ENCODE results near the gene EPN1. TPM values are rescaled to one million over a fixed set of nuclear protein-coding genes. Genes with fewer than 3 reads are reported as not detected.

EPN1 gene
- total RNA-seq: 46.1 TPM
- polyA plus RNA-seq: 1 to 10 TPM; 6.3 to 8.3 (median 7.6) TPM

- H3K36me3 Mint-ChIP-seq: peaks cover 26% of the 10 kb centered on the region
These were observed at the start of gene EPN1 for GRCh38 chr19:55674841-55675660. EPN1 (plus strand) TSS chr19:55675226; CDS start chr19:55678628, 3,402 bp downstream.

GRCh38 chr19:55626350-55626749 is 48.7 kb upstream of the EPN1 start:
- Histone ChIP-seq H3K4me1 (ENCODE audit: control insufficient read depth, insufficient read depth, low read length, poor library complexity, severe bottlenecking) (peaks cover 33% of the 10 kb centered on the region), H3K36me3 (ENCODE audit: control insufficient read depth, insufficient read depth, low read length) (no peaks in the 10 kb centered on the region), H3K27me3 (ENCODE audit: control insufficient read depth, insufficient read depth, low read length) (no peaks in the 10 kb centered on the region), H3K27ac (ENCODE audit: insufficient read depth, low read length, poor library complexity, severe bottlenecking) (peak overlapping the region; percentile 76), H3K4me3 (ENCODE audit: low read depth, low read length) (peak overlapping the region; percentile 65), H3K9me3 (ENCODE audit: control insufficient read depth in 2 of 2, low read length in 2 of 2) (no peaks in the 10 kb centered on the region)
- Mint-ChIP-seq H3K9me3 (no peaks in the 10 kb centered on the region), H3K4me1 (peaks cover 17 to 38% (median 25%) of the 10 kb centered on the region in 4 donors), H3K4me3 (peak overlapping the region; percentile 75 to 87 (median 80)), H3K27me3 (no peaks in the 10 kb centered on the region), H3K36me3 (no peaks in the 10 kb centered on the region), H3K27ac (peak overlapping the region; percentile 85 to 93 (median 92))
- ATAC-seq (ENCODE audit: low read depth in 2 of 2) (peak; percentile 25 to 29), DNase-seq (peak; percentile 47 to 80 (median 72))

More at GRCh38 chr19:55674841-55675660, at the start of gene EPN1:
- Histone ChIP-seq H3K4me1 (ENCODE audit: control insufficient read depth, insufficient read depth, low read length, poor library complexity, severe bottlenecking) (peaks cover 41% of the 10 kb centered on the region), H3K36me3 (ENCODE audit: control insufficient read depth, insufficient read depth, low read length) (peaks cover 44% of the 10 kb centered on the region), H3K9me3 (ENCODE audit: control insufficient read depth in 2 of 2, low read length in 2 of 2) (no peaks in the 10 kb centered on the region), H3K4me3 (ENCODE audit: low read depth, low read length) (peak within 1 kb of the TSS; percentile 95), H3K27me3 (ENCODE audit: control insufficient read depth, insufficient read depth, low read length) (no peaks in the 10 kb centered on the region), H3K27ac (ENCODE audit: insufficient read depth, low read length, poor library complexity, severe bottlenecking) (peak within 1 kb of the TSS; percentile 85)
- peak; percentile 93 to 95 for ATAC-seq (ENCODE audit: low read depth in 2 of 2)
- peak within 1 kb of the TSS; percentile 92 to 97 (median 96) for H3K27ac Mint-ChIP-seq
- H3K4me3 Mint-ChIP-seq: peak within 1 kb of the TSS; percentile 94 to 100 (median 99)
- peaks cover 19 to 78% (median 31%) of the 10 kb centered on the region in 4 donors for H3K4me1 Mint-ChIP-seq
- peaks cover 0 to 3% (median 0%) of the 10 kb centered on the region in 7 donors for H3K9me3 Mint-ChIP-seq
- no peaks in the 10 kb centered on the region for H3K27me3 Mint-ChIP-seq
- DNase-seq: peak; percentile 97 to 98 (median 98)

- H3K27ac Mint-ChIP-seq: peak overlapping the region in 2 of 3 donors; percentile 6 to 72
- H3K27me3 Mint-ChIP-seq: peaks cover 6% of the 10 kb centered on the region
- Histone ChIP-seq H3K27me3 (ENCODE audit: control insufficient read depth, insufficient read depth, low read length) (no peaks in the 10 kb centered on the region), H3K4me3 (ENCODE audit: low read depth, low read length) (peak overlapping the region; percentile 4), H3K36me3 (ENCODE audit: control insufficient read depth, insufficient read depth, low read length) (no peaks in the 10 kb centered on the region), H3K4me1 (ENCODE audit: control insufficient read depth, insufficient read depth, low read length, poor library complexity, severe bottlenecking) (peaks cover 42% of the 10 kb centered on the region), H3K27ac (ENCODE audit: insufficient read depth, low read length, poor library complexity, severe bottlenecking) (peak overlapping the region; percentile 54), H3K9me3 (ENCODE audit: control insufficient read depth in 2 of 2, low read length in 2 of 2) (no peaks in the 10 kb centered on the region)
- H3K4me3 Mint-ChIP-seq: peak overlapping the region; percentile 0 to 81 (median 48)
- peaks cover 14 to 45% (median 35%) of the 10 kb centered on the region in 4 donors for H3K4me1 Mint-ChIP-seq
- ATAC-seq (ENCODE audit: low read depth in 2 of 2) (peak; percentile 48 to 55), DNase-seq (peak; percentile 83 to 96 (median 86))
- H3K9me3 Mint-ChIP-seq: no peaks in the 10 kb centered on the region
- peaks cover 19% of the 10 kb centered on the region for H3K36me3 Mint-ChIP-seq
These were observed 42.6 kb upstream of the EPN1 start for GRCh38 chr19:55632463-55632834.

- Histone ChIP-seq H3K4me3 (ENCODE audit: low read depth, low read length) (no peak overlapping the region), H3K4me1 (ENCODE audit: control insufficient read depth, insufficient read depth, low read length, poor library complexity, severe bottlenecking) (peaks cover 47% of the 10 kb centered on the region), H3K27me3 (ENCODE audit: control insufficient read depth, insufficient read depth, low read length) (no peaks in the 10 kb centered on the region), H3K27ac (ENCODE audit: insufficient read depth, low read length, poor library complexity, severe bottlenecking) (peak overlapping the region; percentile 100), H3K36me3 (ENCODE audit: control insufficient read depth, insufficient read depth, low read length) (no peaks in the 10 kb centered on the region), H3K9me3 (ENCODE audit: control insufficient read depth in 2 of 2, low read length in 2 of 2) (no peaks in the 10 kb centered on the region)
- Mint-ChIP-seq H3K9me3 (no peaks in the 10 kb centered on the region), H3K4me3 (peak overlapping the region in 3 of 4 donors; percentile 81 to 98 (median 96)), H3K4me1 (peaks cover 14 to 56% (median 41%) of the 10 kb centered on the region in 4 donors), H3K36me3 (peaks cover 24% of the 10 kb centered on the region), H3K27ac (peak overlapping the region in 2 of 3 donors; percentile 26 to 100), H3K27me3 (peaks cover 11% of the 10 kb centered on the region)
- ATAC-seq (ENCODE audit: low read depth in 2 of 2) (no peak), DNase-seq (no peak)
These were observed 41.2 kb upstream of the EPN1 start for GRCh38 chr19:55633861-55634260.

GRCh38 chr19:55635334-55635717 is 39.7 kb upstream of the EPN1 start:
- H3K36me3 Mint-ChIP-seq: peaks cover 28% of the 10 kb centered on the region
- Histone ChIP-seq H3K4me3 (ENCODE audit: low read depth, low read length) (peak overlapping the region; percentile 96), H3K27me3 (ENCODE audit: control insufficient read depth, insufficient read depth, low read length) (no peaks in the 10 kb centered on the region), H3K4me1 (ENCODE audit: control insufficient read depth, insufficient read depth, low read length, poor library complexity, severe bottlenecking) (peaks cover 61% of the 10 kb centered on the region), H3K9me3 (ENCODE audit: control insufficient read depth in 2 of 2, low read length in 2 of 2) (no peaks in the 10 kb centered on the region), H3K27ac (ENCODE audit: insufficient read depth, low read length, poor library complexity, severe bottlenecking) (peak overlapping the region; percentile 100), H3K36me3 (ENCODE audit: control insufficient read depth, insufficient read depth, low read length) (no peaks in the 10 kb centered on the region)
- H3K27ac Mint-ChIP-seq: peak overlapping the region; percentile 100
- H3K4me1 Mint-ChIP-seq: peaks cover 14 to 68% (median 47%) of the 10 kb centered on the region in 4 donors
- peaks cover 11% of the 10 kb centered on the region for H3K27me3 Mint-ChIP-seq
- ATAC-seq (ENCODE audit: low read depth in 2 of 2) (no peak), DNase-seq (no peak)
- peak overlapping the region; percentile 96 to 100 (median 99) for H3K4me3 Mint-ChIP-seq
- peaks cover 0 to 2% (median 0%) of the 10 kb centered on the region in 7 donors for H3K9me3 Mint-ChIP-seq

GRCh38 chr19:55635856-55636440 is 39.1 kb upstream of the EPN1 start:
- Mint-ChIP-seq H3K9me3 (peaks cover 0 to 2% (median 0%) of the 10 kb centered on the region in 7 donors), H3K36me3 (peaks cover 28% of the 10 kb centered on the region), H3K27ac (peak overlapping the region; percentile 100), H3K4me1 (peaks cover 14 to 71% (median 49%) of the 10 kb centered on the region in 4 donors), H3K27me3 (peaks cover 11% of the 10 kb centered on the region), H3K4me3 (peak overlapping the region; percentile 96 to 100 (median 99))
- Histone ChIP-seq H3K4me1 (ENCODE audit: control insufficient read depth, insufficient read depth, low read length, poor library complexity, severe bottlenecking) (peaks cover 66% of the 10 kb centered on the region), H3K36me3 (ENCODE audit: control insufficient read depth, insufficient read depth, low read length) (no peaks in the 10 kb centered on the region), H3K4me3 (ENCODE audit: low read depth, low read length) (peak overlapping the region; percentile 96), H3K9me3 (ENCODE audit: control insufficient read depth in 2 of 2, low read length in 2 of 2) (no peaks in the 10 kb centered on the region), H3K27ac (ENCODE audit: insufficient read depth, low read length, poor library complexity, severe bottlenecking) (peak overlapping the region; percentile 100), H3K27me3 (ENCODE audit: control insufficient read depth, insufficient read depth, low read length) (no peaks in the 10 kb centered on the region)
- ATAC-seq (ENCODE audit: low read depth in 2 of 2) (no peak), DNase-seq (no peak)

- no peaks in the 10 kb centered on the region for H3K27me3 ChIP-seq (ENCODE audit: control insufficient read depth, insufficient read depth, low read length)
- Mint-ChIP-seq H3K27me3 (peaks cover 11% of the 10 kb centered on the region), H3K36me3 (peaks cover 28% of the 10 kb centered on the region), H3K27ac (peak overlapping the region in 2 of 3 donors; percentile 100), H3K9me3 (peaks cover 0 to 2% (median 0%) of the 10 kb centered on the region in 7 donors), H3K4me3 (peak overlapping the region; percentile 96 to 100 (median 99)), H3K4me1 (peaks cover 11 to 73% (median 49%) of the 10 kb centered on the region in 4 donors)
- H3K4me3 ChIP-seq (ENCODE audit: low read depth, low read length): peak overlapping the region; percentile 96
- H3K36me3 ChIP-seq (ENCODE audit: control insufficient read depth, insufficient read depth, low read length): no peaks in the 10 kb centered on the region
- peak overlapping the region; percentile 100 for H3K27ac ChIP-seq (ENCODE audit: insufficient read depth, low read length, poor library complexity, severe bottlenecking)
- no peak for ATAC-seq (ENCODE audit: low read depth in 2 of 2)
- peaks cover 70% of the 10 kb centered on the region for H3K4me1 ChIP-seq (ENCODE audit: control insufficient read depth, insufficient read depth, low read length, poor library complexity, severe bottlenecking)
- DNase-seq: no peak
- H3K9me3 ChIP-seq (ENCODE audit: control insufficient read depth in 2 of 2, low read length in 2 of 2): no peaks in the 10 kb centered on the region
These were observed 38.3 kb upstream of the EPN1 start for GRCh38 chr19:55636723-55637122.

Measured in CD4-positive, CD25-positive, alpha-beta regulatory T cell (primary cell).